Pancreas (tissue), 10 donors: Measurements from ENCODE around the gene EXOSC7. TPM values are rescaled to one million over a fixed set of nuclear protein-coding genes. Genes with fewer than 3 reads are reported as not detected.

ENCODE experiments used
- ATAC-seq, 4 donors: fragments of 200-7000 bp; cut with Tn5 transposase; one replicate each; pipeline versions ENCODE4 v1.8.0 to v1.9.1; 2020; ENCODE audit warnings: mild to moderate bottlenecking in 4 of 4, moderate library complexity in 4 of 4
- DNase-seq, 6 donors: peaks; one replicate each; pipeline ENCODE4 v3.0.0-alpha.2; 2020
- FAIRE-seq: peaks from 2 replicates; lab custom pipeline; 2012; peaks lifted over from hg19 to GRCh38; lab: Jason Lieb, UNC
- H3K27ac ChIP-seq, 4 donors: fragments of 200-600 bp; sonication (generic); 1 replicate in 3 of 4; 2 replicates in 1 of 4; pipeline versions ENCODE4 v1.5.0 to v1.8.0; 2020
- H3K27me3 ChIP-seq, 4 donors: fragments of 200-600 bp; one replicate each; pipeline ENCODE4 v1.8.0; 2021
- H3K36me3 ChIP-seq, 3 donors: fragments of 200-600 bp; sonication (generic) in 1 of 3; one replicate each; pipeline versions ENCODE4 v1.5.0 to v1.8.0; 2020 to 2021
- H3K4me1 ChIP-seq, 3 donors: fragments of 200-600 bp; one replicate each; pipeline ENCODE4 v1.8.0; 2021
- H3K4me3 ChIP-seq, 4 donors: fragments of 200-600 bp; sonication (generic) in 2 of 4; one replicate each; pipeline versions ENCODE4 v1.5.0 to v1.8.0; 2020 to 2021
- H3K9me3 ChIP-seq, 4 donors: fragments of 200-600 bp; one replicate each; pipeline ENCODE4 v1.8.0; 2021
- WGBS, 2 donors: extraction: QIAGEN DNeasy Blood & Tissue Kit; methylation state at CpG; one replicate each; pipeline ENCODE4 v1.1.7; 2013; 5-methylcytosine and 5-hydroxymethylcytosine counted together
- intact Hi-C, 3 donors: fragments of 100-400 bp; cut with DNase I; formaldehyde crosslinking; loops; one replicate each; pipeline versions ENCODE4 v1.11.1 to v1.14.2; 2022
- polyA plus RNA-seq, 2 donors: library from polyadenylated mRNA; stranded (reverse); fragments of 200-250 nt; gene quantifications; one replicate each; pipeline ENCODE4 v1.2.3, GENCODE V29; 2013
- total RNA-seq, 6 donors: library from RNA; stranded (reverse); fragmentation: NEBNext Ultra II Directional in 4 of 6; extraction: Animal tissue kit (Norgen Biotek cat#: 25700) in 4 of 6; gene quantifications; one replicate each; pipeline versions ENCODE4 v1.2.1 to v1.2.4, GENCODE V29; 2021 to 2023
- TF ChIP-seq, protein P1 (sequence below), 4 donors: fragments of 200-600 bp; sonication (generic) in 3 of 4; IDR thresholded peaks; one replicate each; pipeline versions ENCODE4 v1.5.0 to v1.8.0; 2021; ENCODE audit warnings: antibody characterized with exemption in 4 of 4
- donor health status: healthy with polysubstance abuse.
- donor health status: DM: no; HTN: no; CAD: no; lungs with moderate emphysema.
- donor health status: DM: no; HTN: no; CAD: no.
- donor health status: control.
- donor health status: control.
- donor health status: Bipolar disorder and iron deficiency.
- donor health status: DM: yes; HTN: yes; CAD: no.
- donor health status: DM: no; HTN: no; CAD: no.
- donor health status: DM: no; HTN: no; CAD: no.
- donor health status: DM: yes; HTN: yes; CAD: no.

EXOSC7 gene
- total and polyA plus RNA-seq, 8 donors = 9.2 to 21.8 (median 13.5) TPM

DNA sequence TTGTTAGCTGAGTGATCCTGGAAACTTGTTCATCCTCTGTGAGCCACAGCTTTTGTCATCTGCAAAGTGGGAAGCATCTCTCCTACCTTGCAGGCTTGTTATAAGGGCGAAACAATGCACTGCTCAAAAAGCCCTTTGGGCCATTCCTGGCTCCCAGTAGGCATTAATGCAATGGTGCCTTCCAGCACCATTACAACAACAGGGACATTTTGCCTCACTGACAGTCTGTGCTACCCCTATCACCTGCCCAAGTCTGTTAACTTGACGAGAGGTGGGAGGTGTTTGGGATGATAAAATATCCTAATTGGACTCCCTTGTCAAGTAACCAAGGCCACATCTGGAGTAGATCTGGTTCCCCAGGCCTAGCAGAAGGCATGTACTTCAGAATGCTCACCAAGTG lies 44.3 kb upstream of the EXOSC7 start:
- no peaks in the 10 kb centered on the region for H3K4me1 ChIP-seq
- H3K36me3 ChIP-seq = peaks cover 0 to 7% (median 0%) of the 10 kb centered on the region in 3 donors
- no peak for DNase-seq
- no peaks in the 10 kb centered on the region for H3K9me3 ChIP-seq
- no peak overlapping the region for H3K4me3 ChIP-seq
- TF ChIP-seq, protein P1, sequence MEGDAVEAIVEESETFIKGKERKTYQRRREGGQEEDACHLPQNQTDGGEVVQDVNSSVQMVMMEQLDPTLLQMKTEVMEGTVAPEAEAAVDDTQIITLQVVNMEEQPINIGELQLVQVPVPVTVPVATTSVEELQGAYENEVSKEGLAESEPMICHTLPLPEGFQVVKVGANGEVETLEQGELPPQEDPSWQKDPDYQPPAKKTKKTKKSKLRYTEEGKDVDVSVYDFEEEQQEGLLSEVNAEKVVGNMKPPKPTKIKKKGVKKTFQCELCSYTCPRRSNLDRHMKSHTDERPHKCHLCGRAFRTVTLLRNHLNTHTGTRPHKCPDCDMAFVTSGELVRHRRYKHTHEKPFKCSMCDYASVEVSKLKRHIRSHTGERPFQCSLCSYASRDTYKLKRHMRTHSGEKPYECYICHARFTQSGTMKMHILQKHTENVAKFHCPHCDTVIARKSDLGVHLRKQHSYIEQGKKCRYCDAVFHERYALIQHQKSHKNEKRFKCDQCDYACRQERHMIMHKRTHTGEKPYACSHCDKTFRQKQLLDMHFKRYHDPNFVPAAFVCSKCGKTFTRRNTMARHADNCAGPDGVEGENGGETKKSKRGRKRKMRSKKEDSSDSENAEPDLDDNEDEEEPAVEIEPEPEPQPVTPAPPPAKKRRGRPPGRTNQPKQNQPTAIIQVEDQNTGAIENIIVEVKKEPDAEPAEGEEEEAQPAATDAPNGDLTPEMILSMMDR (IDR thresholded peaks at IDR 0.05) = no peak
- intact Hi-C loops = no loop called here
- no peak for FAIRE-seq
- H3K27ac ChIP-seq = no peak overlapping the region
- ATAC-seq = no peak
- no peaks in the 10 kb centered on the region for H3K27me3 ChIP-seq
- WGBS, 2 donors = 73 to 80% methylated on average over 2 of the region's 2 CpGs

DNA sequence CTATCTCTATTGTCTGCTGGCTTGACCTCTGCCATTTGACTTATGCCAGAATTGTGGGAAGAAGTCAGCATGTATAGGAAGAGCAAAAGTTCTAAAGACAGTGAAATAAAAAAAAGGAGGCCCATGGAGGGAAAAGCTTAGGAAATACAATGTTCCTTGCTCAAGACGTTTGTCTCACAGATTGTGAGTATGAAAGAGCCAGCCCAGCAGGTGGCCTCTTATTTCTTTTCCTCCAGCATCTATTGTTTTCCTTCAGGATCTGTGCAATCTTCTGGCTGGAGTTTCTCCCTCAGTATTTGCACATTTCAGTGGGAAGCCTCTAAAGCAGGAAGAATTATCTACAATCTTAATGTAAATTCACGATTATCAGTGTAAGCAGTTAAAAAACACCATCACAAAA lies 43.8 kb upstream of the EXOSC7 start:
- H3K36me3 ChIP-seq = peaks cover 0 to 7% (median 0%) of the 10 kb centered on the region in 3 donors
- intact Hi-C loops = no loop called here

DNA sequence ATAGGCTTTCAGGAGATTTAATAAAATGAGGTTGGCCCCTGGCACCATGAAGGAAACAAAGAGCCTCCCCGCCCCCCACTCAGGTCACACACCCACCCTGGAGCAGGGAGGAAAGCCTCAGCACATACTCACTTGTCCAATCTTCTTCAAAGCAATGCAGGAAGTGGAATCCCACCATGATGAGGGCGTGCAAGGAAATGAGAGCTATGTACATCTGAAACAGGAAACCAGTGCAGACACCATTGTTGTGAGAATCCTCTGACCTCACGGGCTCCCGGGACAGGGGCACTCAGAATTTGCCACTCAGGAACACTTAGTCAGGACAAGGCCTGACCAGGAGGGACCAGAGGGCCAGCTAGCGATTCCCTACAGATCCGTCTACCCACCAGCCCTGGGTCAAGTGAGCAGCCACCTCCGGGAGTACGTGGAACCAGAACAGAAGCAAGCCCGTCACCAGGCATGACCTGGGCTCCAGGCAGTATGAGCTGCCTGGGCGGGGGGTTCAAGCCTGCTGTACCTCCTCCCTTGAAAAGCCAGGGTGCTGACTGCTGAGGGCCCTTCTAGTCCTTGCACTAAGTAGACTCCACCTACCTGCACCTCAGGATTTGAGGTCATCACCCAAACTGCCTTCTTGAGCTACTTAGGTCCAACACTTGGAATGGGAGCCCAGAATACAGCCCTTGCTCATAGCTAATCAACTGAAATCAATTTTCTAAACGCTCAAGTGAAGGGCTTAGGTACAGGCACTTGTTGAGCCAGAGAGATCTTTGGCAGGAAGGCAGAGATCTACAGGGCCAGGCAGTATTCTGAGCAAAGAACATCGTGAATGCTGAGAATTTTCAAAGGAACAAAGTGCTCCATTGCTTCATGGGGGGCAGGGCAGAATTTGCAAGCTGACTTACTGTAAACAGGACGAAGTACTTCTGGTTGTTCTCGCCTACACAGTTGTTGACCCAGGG lies 42.8 kb upstream of the EXOSC7 start:
- no peaks in the 10 kb centered on the region for H3K27me3 ChIP-seq
- ATAC-seq (no peak), FAIRE-seq (no peak), DNase-seq (no peak)
- H3K9me3 ChIP-seq = no peaks in the 10 kb centered on the region
- peaks cover 0 to 7% (median 0%) of the 10 kb centered on the region in 3 donors for H3K36me3 ChIP-seq
- H3K4me3 ChIP-seq = no peak overlapping the region
- TF ChIP-seq, protein P1 (IDR thresholded peaks at IDR 0.05) = no peak
- H3K4me1 ChIP-seq = no peaks in the 10 kb centered on the region
- intact Hi-C loops = no loop called here
- no peak overlapping the region for H3K27ac ChIP-seq
- 88 to 91% methylated on average over 14 of the region's 14 CpGs for WGBS, 2 donors

More for the DNA sequence above, 43.8 kb upstream of the EXOSC7 start:
- DNase-seq (no peak), ATAC-seq (no peak), FAIRE-seq (no peak)
- Histone ChIP-seq H3K9me3 (no peaks in the 10 kb centered on the region), H3K4me3 (no peak overlapping the region), H3K27me3 (no peaks in the 10 kb centered on the region), H3K27ac (no peak overlapping the region), H3K4me1 (no peaks in the 10 kb centered on the region)
- WGBS, 2 donors = 65 to 68% methylated on average over 2 of the region's 2 CpGs
- TF ChIP-seq, protein P1 (IDR thresholded peaks at IDR 0.05) = no peak

DNA sequence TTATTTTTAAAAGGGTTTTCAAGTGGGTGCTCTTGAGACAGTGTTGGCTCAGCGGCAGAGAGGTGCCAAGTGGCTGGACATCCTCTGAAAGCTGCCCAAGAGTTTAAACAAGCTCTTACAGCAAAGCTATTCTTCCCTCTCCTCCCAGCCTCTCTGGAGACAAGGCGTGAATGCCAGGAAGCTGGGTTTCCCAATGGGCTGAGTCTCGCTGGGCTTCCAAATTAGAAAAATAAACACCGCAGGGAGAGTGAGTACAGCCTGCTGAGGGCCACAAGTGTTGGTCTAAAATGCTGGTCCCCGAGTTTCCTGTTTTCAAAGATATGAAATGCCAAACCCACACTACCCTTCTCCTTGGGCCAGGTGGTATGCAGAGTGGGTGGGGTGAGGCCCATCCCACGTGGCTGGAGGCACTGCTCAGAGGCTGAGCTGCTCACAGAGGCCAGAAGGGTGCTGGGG lies 36.4 kb upstream of the EXOSC7 start:
- DNase-seq (no peak), ATAC-seq (no peak), FAIRE-seq (no peak)
- Histone ChIP-seq H3K9me3 (no peaks in the 10 kb centered on the region), H3K4me1 (no peaks in the 10 kb centered on the region), H3K27ac (no peak overlapping the region), H3K4me3 (no peak overlapping the region), H3K27me3 (no peaks in the 10 kb centered on the region), H3K36me3 (peaks cover 0 to 11% (median 0%) of the 10 kb centered on the region in 3 donors)
- TF ChIP-seq, protein P1 (IDR thresholded peaks at IDR 0.05) = no peak
- WGBS, 2 donors = 85 to 86% methylated on average over 6 of the region's 6 CpGs
- intact Hi-C loops = no loop called here
